ENCODE data around the gene BST2. TPM values are rescaled to one million over a fixed set of nuclear protein-coding genes. Genes with fewer than 3 reads are reported as not detected.

Gene BST2
- total and polyA plus RNA-seq, 2 of the 4 experiments (the other 2 are of a cell fraction) = 0.18 to 0.92 TPM

GRCh38 chr19:17431417-17431816, 26.0 kb upstream of the BST2 start:
- in situ Hi-C loops (cut with MboI; ENCODE audit: low sequenced_read_pairs) (no loop called here), dilution Hi-C loops (cut with HindIII; ENCODE audit: low sequenced_read_pairs, unreplicated experiment) (no loop called here), intact Hi-C loops (cut with micrococcal nuclease) (no loop called here)
- no peak overlapping the region for H3K4me3 ChIP-seq (ENCODE audit: insufficient read depth, low read depth, low read length)
- no peak overlapping the region for H3K18ac ChIP-seq (ENCODE audit: low read depth, low read length)
- H3K4me1 ChIP-seq (ENCODE audit: control insufficient read depth, insufficient read depth, low read length) = no peaks in the 10 kb centered on the region
- no peak overlapping the region for H3K27ac ChIP-seq (ENCODE audit: insufficient read depth, low read length)
- ChIA-PET CTCF (no interaction called here), POLR2A (ENCODE audit: unreplicated experiment) (no interaction called here)
- H3K4ac ChIP-seq (ENCODE audit: low read depth, low read length) = no peak overlapping the region
- DNase-seq (no peak), ATAC-seq (ENCODE audit: low read depth) (no peak)
- H3K4me2 ChIP-seq (ENCODE audit: low read depth, low read length) = no peak overlapping the region
- no peak overlapping the region for H2BK120ac ChIP-seq (ENCODE audit: low read depth, low read length)
- no TSS peak for BruUV-seq (replicated peaks)
- H3K9ac ChIP-seq (ENCODE audit: low read depth, low read length) = no peak overlapping the region
- no peak overlapping the region for H4K5ac ChIP-seq (ENCODE audit: low read depth, low read length)
- H2AFZ ChIP-seq (replicated peaks; ENCODE audit: low read length, poor library complexity) = no peak overlapping the region
- no peak overlapping the region for H2BK20ac ChIP-seq (ENCODE audit: low read depth, low read length)
- H4K20me1 ChIP-seq (ENCODE audit: insufficient read depth, low read length) = no peaks in the 10 kb centered on the region
- no peak overlapping the region for H3K23ac ChIP-seq (ENCODE audit: low read depth, low read length)
- no peak overlapping the region for H2BK5ac ChIP-seq (ENCODE audit: low read depth, low read length, poor library complexity, severe bottlenecking)
- no peak overlapping the region for H2AK5ac ChIP-seq (ENCODE audit: low read depth, low read length)
- no peak for TF ChIP-seq MAFK (IDR thresholded peaks at IDR 0.05; ENCODE audit: low read depth, low read length)
- no peak for TF ChIP-seq FOS (IDR thresholded peaks at IDR 0.05; ENCODE audit: low read depth, low read length)
- TF ChIP-seq RFX5 (IDR thresholded peaks at IDR 0.05; ENCODE audit: low read depth, low read length) = no peak
- no peak for TF ChIP-seq NFE2L2 (IDR thresholded peaks at IDR 0.05; ENCODE audit: low read depth, low read length)
- TF ChIP-seq RCOR1 (IDR thresholded peaks at IDR 0.05; ENCODE audit: insufficient replicate concordance, low read length) = no peak
- no peak for TF ChIP-seq CHD1 (IDR thresholded peaks at IDR 0.05; ENCODE audit: low read depth, low read length)
- TF ChIP-seq USF2 (IDR thresholded peaks at IDR 0.05; ENCODE audit: low read depth, low read length) = no peak
- TF ChIP-seq MXI1 (IDR thresholded peaks at IDR 0.05; ENCODE audit: borderline replicate concordance, low read depth, low read length) = no peak
- no peak for TF ChIP-seq POLR2A (IDR thresholded peaks at IDR 0.05; ENCODE audit: low read depth, low read length)
- H3K27me3 ChIP-seq (ENCODE audit: control insufficient read depth, insufficient read depth, low read length) = no peaks in the 10 kb centered on the region
- no peak overlapping the region for H3K56ac ChIP-seq (ENCODE audit: extremely low read depth, insufficient read depth, low read length)
- H4K8ac ChIP-seq (ENCODE audit: low read depth in 2 of 2, low read length in 2 of 2) = no peak overlapping the region
- peaks cover 2% of the 10 kb centered on the region; the same call in 1 of the 2 replicates for H3K9me3 ChIP-seq (ENCODE audit: control insufficient read depth, insufficient read depth, low read length)
- H3K79me1 ChIP-seq (ENCODE audit: low read depth in 1 of 2, low read length in 2 of 2) = no peaks in the 10 kb centered on the region
- no peak overlapping the region for H3K14ac ChIP-seq (replicated peaks; ENCODE audit: low read depth, low read length)
- WGBS, 2 experiments (ENCODE audit: extremely low coverage in 2 of 2, insufficient read length in 1 of 2) = 71% methylated on average over 3 of the region's 7 CpGs; no CpG with 5 or more reads in 1 of the 2 experiments
- H3K36me3 ChIP-seq (ENCODE audit: control insufficient read depth, insufficient read depth, low read length) = no peaks in the 10 kb centered on the region
- no peak overlapping the region for H2AK9ac ChIP-seq (replicated peaks; ENCODE audit: low read depth, low read length, poor library complexity)
- H3K9me1 ChIP-seq (ENCODE audit: insufficient read depth, low read length) = no peaks in the 10 kb centered on the region
- no peak overlapping the region for H4K91ac ChIP-seq (ENCODE audit: insufficient read depth, low read depth, low read length)
- H2BK15ac ChIP-seq (ENCODE audit: low read depth, low read length) = no peak overlapping the region

Measured in IMR-90 (cell line).